Caco-2 (cell line): ENCODE measurements around the gene LSM8. TPM values are rescaled to one million over a fixed set of nuclear protein-coding genes. Genes with fewer than 3 reads are reported as not detected.

Experiments
- BruUV-seq: library from RNA; stranded (reverse); fragments of 400-500 nt; replicated peaks from 2 replicates; lab custom pipeline; 2021; lab: Mats Ljungman, UMichigan
- CTCF ChIA-PET: fragments of 300-600 bp; sonication (Branson Sonifier 250); formaldehyde crosslinking; loops from one replicate; lab custom pipeline; 2022; ENCODE audit warnings: antibody characterized with exemption; lab: Charles Lee
- POLR2A ChIA-PET: fragments of 300-600 bp; sonication (Branson Sonifier 250); formaldehyde crosslinking; loops from one replicate; lab custom pipeline; 2022; ENCODE audit warnings: antibody characterized with exemption; lab: Charles Lee
- DNase-seq, 2 experiments: peaks; one replicate each; pipeline versions ENCODE4 v3.0.0 to v3.0.0-alpha.2; 2020 to 2022
- H3K27me3 ChIP-seq: replicated peaks from 2 replicates; pipeline ENCODE4 v1.6.0; 2011; ENCODE audit warnings: low read length; ENCODE audit not compliant: control insufficient read depth, insufficient read depth
- H3K36me3 ChIP-seq: 2 replicates; pipeline ENCODE4 v1.5.1; 2011; ENCODE audit warnings: low read length; ENCODE audit not compliant: control insufficient read depth, insufficient read depth
- H3K4me1 ChIP-seq: fragments of 250-450 bp; sonication (Bioruptor Pico); 2 replicates; pipeline ENCODE4 v1.5.1; 2020; ENCODE audit warnings: mild to moderate bottlenecking
- H3K4me3 ChIP-seq: 2 replicates; pipeline ENCODE4 v1.5.1; 2011; ENCODE audit warnings: low read depth, mild to moderate bottlenecking, control low read depth, low read length
- H3K9me3 ChIP-seq: fragments of 250-450 bp; sonication (Bioruptor Pico); 2 replicates; pipeline ENCODE4 v1.5.1; 2020; ENCODE audit warnings: mild to moderate bottlenecking, moderate library complexity
- H3K27ac Mint-ChIP-seq: one replicate; pipeline ENCODE4 v1.8.0; 2022; ENCODE audit warnings: mixed read lengths; ENCODE audit not compliant: unreplicated experiment
- H3K27me3 Mint-ChIP-seq: one replicate; pipeline ENCODE4 v1.8.0; 2022; ENCODE audit warnings: mixed read lengths; ENCODE audit not compliant: insufficient read depth, unreplicated experiment
- H3K36me3 Mint-ChIP-seq: one replicate; pipeline ENCODE4 v1.8.0; 2022; ENCODE audit warnings: mild to moderate bottlenecking, mixed read lengths; ENCODE audit not compliant: insufficient read depth, unreplicated experiment
- H3K4me1 Mint-ChIP-seq: one replicate; pipeline ENCODE4 v1.8.0; 2022; ENCODE audit warnings: low read depth, mixed read lengths; ENCODE audit not compliant: unreplicated experiment
- H3K4me3 Mint-ChIP-seq: one replicate; pipeline ENCODE4 v1.8.0; 2022; ENCODE audit warnings: mild to moderate bottlenecking, moderate library complexity, mixed read lengths; ENCODE audit not compliant: unreplicated experiment
- H3K9me3 Mint-ChIP-seq: one replicate; pipeline ENCODE4 v1.8.0; 2022; ENCODE audit warnings: mixed read lengths; ENCODE audit not compliant: unreplicated experiment
- intact Hi-C: fragments of 100-400 bp; cut with micrococcal nuclease; formaldehyde crosslinking; loops from one replicate; pipeline ENCODE4 v1.10.0; 2022; ENCODE audit not compliant: unreplicated experiment
- total RNA-seq: library from RNA; stranded (reverse); gene quantifications from 2 replicates; pipeline ENCODE4 v1.2.3, GENCODE V29; 2022
- TF ChIP-seq, protein P1 (sequence below), 2 experiments: fragments of 200-600 bp in 1 of 2; IDR thresholded peaks; 1 replicate in 1 of 2; 2 replicates in 1 of 2; pipeline versions ENCODE4 v1.5.1 to v1.8.0; 2011 to 2022; ENCODE audit warnings: antibody characterized with exemption in 1 of 2, control low read depth in 1 of 2, inconsistent platforms in 1 of 2, low read depth in 1 of 2, low read length in 1 of 2, mild to moderate bottlenecking in 1 of 2, moderate library complexity in 1 of 2; ENCODE audit not compliant: insufficient read depth in 1 of 2, severe bottlenecking in 1 of 2, unreplicated experiment in 1 of 2

The LSM8 gene
- total RNA-seq, 1 experiment from 2014 or later: 50.4 TPM

DNA sequence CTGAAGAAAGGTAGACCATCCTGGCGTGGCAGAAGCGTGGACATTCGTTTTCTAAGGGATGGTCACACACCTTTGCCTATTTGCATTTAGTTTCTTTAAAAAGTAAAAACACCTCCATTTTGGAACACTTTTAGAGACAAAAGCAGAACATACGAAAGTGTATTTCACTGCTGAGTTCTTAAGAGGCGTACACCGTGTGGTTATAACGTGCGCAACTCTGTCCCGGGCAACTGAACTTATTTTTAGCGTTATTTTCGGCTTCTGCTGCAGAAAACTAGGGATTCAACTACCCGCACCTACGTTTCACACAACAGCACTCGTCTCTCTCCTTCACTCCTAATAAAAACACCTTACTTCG lies 557 bp upstream of the LSM8 start:
- no peaks in the 10 kb centered on the region for H3K27me3 Mint-ChIP-seq
- peak in 1 of 2 experiments; percentile 9 for DNase-seq
- POLR2A ChIA-PET: no interaction called here

DNA sequence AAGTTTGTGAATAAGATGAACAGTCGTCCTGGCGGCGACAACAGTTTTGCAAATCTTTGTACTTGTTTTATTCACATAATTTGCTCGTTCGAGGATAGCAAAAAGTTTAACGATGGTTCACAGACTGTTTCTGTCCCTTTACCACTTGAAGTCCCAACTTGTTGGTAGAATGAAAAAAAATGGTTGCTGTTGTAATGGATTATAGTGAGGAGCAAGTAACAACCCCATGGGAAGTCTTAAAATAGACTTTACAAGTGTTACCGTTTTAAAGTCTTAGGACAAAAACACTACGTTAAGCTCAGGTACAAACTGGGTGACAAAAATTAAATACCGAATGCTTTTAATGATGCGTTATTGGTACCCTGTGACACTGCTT lies 589 bp downstream of the LSM8 start:
- Mint-ChIP-seq H3K36me3 (peaks cover 40% of the 10 kb centered on the region), H3K9me3 (no peaks in the 10 kb centered on the region), H3K4me3 (peak overlapping the region; percentile 89), H3K4me1 (peaks cover 12% of the 10 kb centered on the region), H3K27me3 (no peaks in the 10 kb centered on the region), H3K27ac (peak overlapping the region; percentile 98)
- intact Hi-C loops: loop anchor here (10.0 kb wide), 1 partner anchor 790 kb away; no protein-coding TSS in a partner anchor
- BruUV-seq: TSS peak; percentile 56
- Histone ChIP-seq H3K4me1 (peaks cover 8% of the 10 kb centered on the region; the same call in 1 of the 2 replicates), H3K9me3 (no peaks in the 10 kb centered on the region), H3K36me3 (no peaks in the 10 kb centered on the region), H3K4me3 (peak overlapping the region; percentile 75), H3K27me3 (no peaks in the 10 kb centered on the region)
- no peak for DNase-seq
- CTCF ChIA-PET: no interaction called here
- POLR2A ChIA-PET: no interaction called here
- TF ChIP-seq, protein P1, sequence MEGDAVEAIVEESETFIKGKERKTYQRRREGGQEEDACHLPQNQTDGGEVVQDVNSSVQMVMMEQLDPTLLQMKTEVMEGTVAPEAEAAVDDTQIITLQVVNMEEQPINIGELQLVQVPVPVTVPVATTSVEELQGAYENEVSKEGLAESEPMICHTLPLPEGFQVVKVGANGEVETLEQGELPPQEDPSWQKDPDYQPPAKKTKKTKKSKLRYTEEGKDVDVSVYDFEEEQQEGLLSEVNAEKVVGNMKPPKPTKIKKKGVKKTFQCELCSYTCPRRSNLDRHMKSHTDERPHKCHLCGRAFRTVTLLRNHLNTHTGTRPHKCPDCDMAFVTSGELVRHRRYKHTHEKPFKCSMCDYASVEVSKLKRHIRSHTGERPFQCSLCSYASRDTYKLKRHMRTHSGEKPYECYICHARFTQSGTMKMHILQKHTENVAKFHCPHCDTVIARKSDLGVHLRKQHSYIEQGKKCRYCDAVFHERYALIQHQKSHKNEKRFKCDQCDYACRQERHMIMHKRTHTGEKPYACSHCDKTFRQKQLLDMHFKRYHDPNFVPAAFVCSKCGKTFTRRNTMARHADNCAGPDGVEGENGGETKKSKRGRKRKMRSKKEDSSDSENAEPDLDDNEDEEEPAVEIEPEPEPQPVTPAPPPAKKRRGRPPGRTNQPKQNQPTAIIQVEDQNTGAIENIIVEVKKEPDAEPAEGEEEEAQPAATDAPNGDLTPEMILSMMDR (IDR thresholded peaks at IDR 0.05; ENCODE audit: insufficient read depth in 1 of 2, low read depth in 1 of 2, low read length in 1 of 2, severe bottlenecking in 1 of 2, unreplicated experiment in 1 of 2): no peak

More for the DNA sequence above, 557 bp upstream of the LSM8 start:
- TF ChIP-seq, protein P1 (IDR thresholded peaks at IDR 0.05; ENCODE audit: insufficient read depth in 1 of 2, low read depth in 1 of 2, low read length in 1 of 2, severe bottlenecking in 1 of 2, unreplicated experiment in 1 of 2): no peak
- BruUV-seq: TSS peak; percentile 97
- Histone ChIP-seq H3K4me3 (peak overlapping the region; percentile 75), H3K9me3 (no peaks in the 10 kb centered on the region), H3K36me3 (no peaks in the 10 kb centered on the region), H3K27me3 (no peaks in the 10 kb centered on the region), H3K4me1 (peaks cover 8% of the 10 kb centered on the region; the same call in 1 of the 2 replicates)
- intact Hi-C loops: loop anchor here (10.0 kb wide), 1 partner anchor 789 kb away; no protein-coding TSS in a partner anchor
- CTCF ChIA-PET: no interaction called here
- H3K27ac Mint-ChIP-seq: peak overlapping the region; percentile 98
- H3K36me3 Mint-ChIP-seq: peaks cover 32% of the 10 kb centered on the region
- peak overlapping the region; percentile 89 for H3K4me3 Mint-ChIP-seq
- peaks cover 12% of the 10 kb centered on the region for H3K4me1 Mint-ChIP-seq
- no peaks in the 10 kb centered on the region for H3K9me3 Mint-ChIP-seq

DNA sequence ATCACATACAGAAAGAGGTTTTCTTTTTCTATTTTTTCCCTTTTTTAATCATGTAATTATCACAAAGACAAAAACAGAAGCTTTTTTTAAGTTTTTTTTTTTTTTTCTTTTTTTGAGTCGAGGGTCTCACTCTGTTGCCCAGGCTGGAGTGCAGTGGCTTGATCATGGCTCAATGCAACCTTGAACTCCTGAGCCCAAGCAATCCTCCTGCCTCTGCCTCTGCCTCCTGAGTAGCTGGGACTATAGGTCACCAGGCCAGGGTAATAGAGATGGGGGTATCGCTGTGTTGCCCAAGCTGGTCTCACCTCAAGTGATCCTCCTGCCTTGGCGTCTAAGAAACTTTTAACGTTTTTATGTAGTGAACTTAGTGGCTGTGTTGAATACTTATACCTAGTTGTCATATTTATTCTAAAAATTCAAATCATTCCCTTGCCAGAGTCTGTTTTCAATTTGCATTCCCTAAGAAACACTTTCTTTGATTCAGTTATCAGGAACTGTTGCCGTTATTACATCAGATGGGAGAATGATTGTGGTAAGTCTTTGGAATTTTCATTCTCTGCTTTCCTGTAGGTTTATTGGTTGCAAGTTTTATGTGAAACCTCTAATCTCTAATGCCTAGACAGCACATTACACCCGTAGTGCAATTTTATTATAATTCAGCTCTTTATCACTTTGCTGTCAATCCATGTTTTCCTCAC lies 1.3 kb downstream of the LSM8 start:
- intact Hi-C loops: loop anchor here (10.0 kb wide), 1 partner anchor 791 kb away; no protein-coding TSS in a partner anchor

More for the DNA sequence above, 1.3 kb downstream of the LSM8 start:
- H3K27me3 ChIP-seq: no peaks in the 10 kb centered on the region
- Mint-ChIP-seq H3K4me1 (peaks cover 12% of the 10 kb centered on the region), H3K27me3 (no peaks in the 10 kb centered on the region), H3K4me3 (peak overlapping the region; percentile 89), H3K36me3 (peaks cover 48% of the 10 kb centered on the region), H3K27ac (peak overlapping the region; percentile 50), H3K9me3 (no peaks in the 10 kb centered on the region)
- ChIA-PET POLR2A (no interaction called here), CTCF (no interaction called here)
- no TSS peak for BruUV-seq
- peak overlapping the region; percentile 18 for H3K4me3 ChIP-seq
- no peak for DNase-seq
- no peaks in the 10 kb centered on the region for H3K9me3 ChIP-seq
- TF ChIP-seq, protein P1 (IDR thresholded peaks at IDR 0.05; ENCODE audit: insufficient read depth in 1 of 2, low read depth in 1 of 2, low read length in 1 of 2, severe bottlenecking in 1 of 2, unreplicated experiment in 1 of 2): no peak
- peaks cover 8% of the 10 kb centered on the region; the same call in 1 of the 2 replicates for H3K4me1 ChIP-seq
- H3K36me3 ChIP-seq: no peaks in the 10 kb centered on the region
